ENCODE results near the gene TMEM51. TPM values are rescaled to one million over a fixed set of nuclear protein-coding genes. Genes with fewer than 3 reads are reported as not detected.

TMEM51 gene
- total and polyA plus RNA-seq, 2 donors = 3.4 to 9.7 TPM

DNA sequence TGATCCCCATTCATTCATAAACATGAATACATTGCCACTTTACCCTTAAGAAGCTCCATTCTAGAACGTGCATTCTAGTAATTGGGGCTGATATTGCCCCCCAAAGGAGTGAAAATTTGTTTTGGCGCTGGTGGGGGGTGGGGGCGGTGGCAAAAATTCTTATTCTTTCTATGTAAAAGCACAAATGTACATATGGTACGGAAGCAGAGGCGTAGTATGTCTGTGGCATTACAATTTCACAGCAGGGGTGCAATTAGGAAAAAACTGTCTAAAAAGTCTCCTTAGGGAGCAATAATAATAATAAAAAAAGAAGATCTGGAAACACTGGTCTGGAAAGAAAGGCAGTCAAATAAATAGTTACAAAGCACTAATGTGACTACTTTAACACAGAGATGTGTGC lies 40.4 kb upstream of the TMEM51 start:
- no peak for DNase-seq (ENCODE audit: low read depth in 6 of 9, low spot score in 9 of 9)
- Histone ChIP-seq H3K27me3 (ENCODE audit: control insufficient read depth in 2 of 2, insufficient read depth in 1 of 2, low read length in 1 of 2) (no peaks in the 10 kb centered on the region), H3K4me3 (ENCODE audit: low read length in 2 of 2) (no peak overlapping the region), H3K27ac (ENCODE audit: low read depth in 1 of 2, low read length in 1 of 2) (no peak overlapping the region), H3K4me1 (ENCODE audit: control insufficient read depth in 2 of 2, insufficient read depth in 2 of 2, low read length in 2 of 2) (peaks cover 0 to 9% of the 10 kb centered on the region in 2 donors), H3K36me3 (ENCODE audit: control insufficient read depth in 2 of 2, insufficient read depth in 2 of 2, low read length in 1 of 2) (no peaks in the 10 kb centered on the region), H3K9me3 (ENCODE audit: control insufficient read depth in 2 of 2, insufficient read depth in 1 of 2, low read length in 1 of 2) (no peaks in the 10 kb centered on the region)
- 97% methylated on average over 5 of the region's 5 CpGs for WGBS

DNA sequence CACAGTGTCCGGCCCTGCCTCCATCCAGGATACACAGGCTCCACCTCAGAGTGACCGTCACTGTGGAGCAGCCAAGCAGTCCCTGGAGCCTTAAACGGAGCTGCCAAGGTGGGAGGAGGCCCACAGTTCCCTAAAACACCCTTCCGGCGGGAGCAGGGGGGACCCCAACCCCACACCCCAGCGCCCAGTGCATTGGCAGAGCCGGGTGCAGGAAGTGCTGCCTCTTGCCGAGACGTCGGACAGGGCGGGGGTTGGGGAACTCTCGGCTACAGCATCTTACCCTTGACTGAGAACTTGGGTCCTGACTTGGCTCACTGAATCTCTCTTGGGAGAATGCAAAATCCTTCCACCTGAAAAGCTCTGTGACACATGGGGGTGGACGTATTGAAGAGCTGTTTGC lies 38.7 kb upstream of the TMEM51 start:
- Histone ChIP-seq H3K4me1 (ENCODE audit: control insufficient read depth in 2 of 2, insufficient read depth in 2 of 2, low read length in 2 of 2) (peaks cover 0 to 9% of the 10 kb centered on the region in 2 donors), H3K27ac (ENCODE audit: low read depth in 1 of 2, low read length in 1 of 2) (no peak overlapping the region), H3K9me3 (ENCODE audit: control insufficient read depth in 2 of 2, insufficient read depth in 1 of 2, low read length in 1 of 2) (no peaks in the 10 kb centered on the region), H3K27me3 (ENCODE audit: control insufficient read depth in 2 of 2, insufficient read depth in 1 of 2, low read length in 1 of 2) (no peaks in the 10 kb centered on the region), H3K36me3 (ENCODE audit: control insufficient read depth in 2 of 2, insufficient read depth in 2 of 2, low read length in 1 of 2) (no peaks in the 10 kb centered on the region), H3K4me3 (ENCODE audit: low read length in 2 of 2) (no peak overlapping the region)
- DNase-seq (ENCODE audit: low read depth in 6 of 9, low spot score in 9 of 9) = no peak
- WGBS = 96% methylated on average over 13 of the region's 13 CpGs

DNA sequence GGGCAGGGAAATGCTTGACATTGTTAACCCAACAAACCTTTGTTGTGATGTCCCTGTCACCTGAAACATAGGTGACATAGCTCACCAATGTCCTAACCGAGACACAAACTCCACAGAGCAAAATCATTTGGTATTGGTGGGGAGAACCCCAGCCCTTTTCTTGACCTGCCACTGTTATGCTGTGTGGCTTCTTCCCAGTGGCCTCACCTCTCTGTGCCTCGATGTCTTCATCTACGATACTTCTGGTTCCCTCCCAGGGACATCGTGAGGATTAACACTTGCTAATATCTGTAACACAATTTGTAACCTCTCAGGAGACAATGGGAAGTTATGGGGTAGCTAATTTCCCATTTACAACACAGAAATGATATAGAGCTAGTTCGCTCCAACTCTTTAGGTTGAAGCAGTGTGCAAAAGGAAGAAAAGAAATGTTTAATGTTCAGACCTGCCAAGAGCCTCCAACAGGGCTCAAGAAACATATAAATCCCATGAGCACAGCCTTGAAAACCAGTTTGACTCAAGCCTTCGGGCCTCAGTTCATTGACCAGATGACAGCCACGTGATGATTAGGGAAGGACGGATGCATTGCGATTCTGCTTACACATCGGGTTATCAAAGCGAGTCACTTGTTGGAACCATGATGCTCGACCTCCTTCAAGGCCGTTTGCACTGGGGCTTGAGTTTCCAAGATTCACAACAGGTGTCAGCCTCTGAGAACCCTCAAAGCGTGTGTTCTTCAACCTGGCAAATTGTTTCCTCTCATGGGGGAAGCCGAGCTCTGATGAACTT lies 37.8 kb upstream of the TMEM51 start:
- H3K4me1 ChIP-seq (ENCODE audit: control insufficient read depth in 2 of 2, insufficient read depth in 2 of 2, low read length in 2 of 2) = peaks cover 0 to 9% of the 10 kb centered on the region in 2 donors
- no peak overlapping the region for H3K27ac ChIP-seq (ENCODE audit: low read depth in 1 of 2, low read length in 1 of 2)
- H3K27me3 ChIP-seq (ENCODE audit: control insufficient read depth in 2 of 2, insufficient read depth in 1 of 2, low read length in 1 of 2) = no peaks in the 10 kb centered on the region
- WGBS = 96% methylated on average over 15 of the region's 15 CpGs
- no peak overlapping the region for H3K4me3 ChIP-seq (ENCODE audit: low read length in 2 of 2)
- no peaks in the 10 kb centered on the region for H3K9me3 ChIP-seq (ENCODE audit: control insufficient read depth in 2 of 2, insufficient read depth in 1 of 2, low read length in 1 of 2)
- no peak for DNase-seq (ENCODE audit: low read depth in 6 of 9, low spot score in 9 of 9)
- H3K36me3 ChIP-seq (ENCODE audit: control insufficient read depth in 2 of 2, insufficient read depth in 2 of 2, low read length in 1 of 2) = no peaks in the 10 kb centered on the region

DNA sequence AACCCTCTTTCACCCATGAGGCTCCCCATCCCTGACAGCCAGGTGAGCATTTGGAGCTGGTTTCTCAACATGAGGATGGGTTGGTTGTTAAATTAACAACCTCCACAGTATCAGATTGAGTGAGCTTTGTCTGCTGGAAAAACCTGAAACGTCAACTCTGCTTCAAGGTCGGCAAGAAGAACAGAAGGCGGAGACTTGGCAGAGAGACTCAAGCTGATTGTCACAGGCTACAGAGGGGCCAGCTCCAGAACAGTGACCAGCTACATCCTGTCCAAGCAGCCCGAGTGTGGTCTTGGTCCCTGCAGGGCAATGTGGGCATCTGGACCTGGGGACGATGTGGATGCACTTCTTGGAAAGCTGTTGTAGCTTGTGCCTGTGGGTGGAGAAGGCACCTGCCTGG lies 36.6 kb upstream of the TMEM51 start:
- no peaks in the 10 kb centered on the region for H3K27me3 ChIP-seq (ENCODE audit: control insufficient read depth in 2 of 2, insufficient read depth in 1 of 2, low read length in 1 of 2)
- no peak overlapping the region for H3K27ac ChIP-seq (ENCODE audit: low read depth in 1 of 2, low read length in 1 of 2)
- no peak for DNase-seq (ENCODE audit: low read depth in 6 of 9, low spot score in 9 of 9)
- H3K36me3 ChIP-seq (ENCODE audit: control insufficient read depth in 2 of 2, insufficient read depth in 2 of 2, low read length in 1 of 2) = no peaks in the 10 kb centered on the region
- 96% methylated on average over 5 of the region's 5 CpGs for WGBS
- no peaks in the 10 kb centered on the region for H3K9me3 ChIP-seq (ENCODE audit: control insufficient read depth in 2 of 2, insufficient read depth in 1 of 2, low read length in 1 of 2)
- no peak overlapping the region for H3K4me3 ChIP-seq (ENCODE audit: low read length in 2 of 2)
- H3K4me1 ChIP-seq (ENCODE audit: control insufficient read depth in 2 of 2, insufficient read depth in 2 of 2, low read length in 2 of 2) = peaks cover 0 to 7% of the 10 kb centered on the region in 2 donors

DNA sequence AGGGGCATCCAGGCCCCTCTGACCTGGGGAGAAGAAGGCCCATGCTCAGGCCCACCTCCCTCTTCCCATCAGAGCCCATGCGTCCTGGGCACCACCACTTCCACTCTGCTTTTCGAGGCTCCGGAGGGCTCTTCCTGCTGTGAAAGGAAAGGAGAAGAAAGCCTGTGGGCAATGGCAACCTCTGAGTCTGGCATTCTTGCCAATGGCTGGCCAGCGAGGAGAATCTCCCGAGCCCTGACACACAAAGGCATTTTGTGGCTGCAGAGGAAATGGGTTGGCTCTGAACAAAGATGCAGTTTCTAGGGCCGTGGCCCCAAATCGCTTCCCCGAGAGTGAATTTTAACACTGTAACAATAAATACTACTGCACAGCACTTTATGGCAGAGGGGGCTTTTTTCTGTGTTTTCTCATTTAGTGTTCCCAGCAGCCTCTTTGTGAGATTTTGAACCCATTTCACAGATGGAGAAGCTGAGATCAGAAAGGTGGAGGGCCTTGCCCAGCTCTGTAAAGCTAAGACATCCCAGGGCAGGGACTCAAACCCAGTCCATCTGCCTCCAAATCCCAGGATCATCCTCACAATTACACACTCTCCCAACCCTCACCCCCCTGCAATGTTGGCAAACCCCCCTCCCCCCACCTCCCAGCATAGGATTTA lies 35.7 kb upstream of the TMEM51 start:
- H3K36me3 ChIP-seq (ENCODE audit: control insufficient read depth in 2 of 2, insufficient read depth in 2 of 2, low read length in 1 of 2) = no peaks in the 10 kb centered on the region
- no peak overlapping the region for H3K4me3 ChIP-seq (ENCODE audit: low read length in 2 of 2)
- no peaks in the 10 kb centered on the region for H3K4me1 ChIP-seq (ENCODE audit: control insufficient read depth in 2 of 2, insufficient read depth in 2 of 2, low read length in 2 of 2)
- no peak overlapping the region for H3K27ac ChIP-seq (ENCODE audit: low read depth in 1 of 2, low read length in 1 of 2)
- no peaks in the 10 kb centered on the region for H3K27me3 ChIP-seq (ENCODE audit: control insufficient read depth in 2 of 2, insufficient read depth in 1 of 2, low read length in 1 of 2)
- DNase-seq (ENCODE audit: low read depth in 6 of 9, low spot score in 9 of 9) = no peak
- H3K9me3 ChIP-seq (ENCODE audit: control insufficient read depth in 2 of 2, insufficient read depth in 1 of 2, low read length in 1 of 2) = no peaks in the 10 kb centered on the region
- 86% methylated on average over 8 of the region's 8 CpGs for WGBS

DNA sequence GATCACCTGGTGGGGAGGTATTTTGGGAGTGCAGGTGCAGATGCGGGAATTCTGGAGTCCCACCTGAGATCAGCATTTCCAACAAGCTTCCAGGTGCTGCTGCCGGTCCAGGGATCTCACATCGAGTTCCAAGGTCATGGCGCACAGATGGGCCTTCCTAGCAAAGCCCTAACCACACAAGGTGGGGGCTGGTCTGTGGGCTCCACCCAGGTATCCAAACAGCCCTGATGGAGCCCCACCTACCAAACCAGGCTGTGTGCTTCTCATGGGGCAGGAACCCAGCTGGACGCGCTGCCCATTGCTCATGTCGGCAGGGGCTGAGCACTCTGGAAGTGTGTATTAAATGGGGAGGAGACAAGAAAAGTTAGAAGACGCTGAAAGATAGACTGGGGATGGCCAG lies 35.0 kb upstream of the TMEM51 start:
- H3K36me3 ChIP-seq (ENCODE audit: control insufficient read depth in 2 of 2, insufficient read depth in 2 of 2, low read length in 1 of 2) = no peaks in the 10 kb centered on the region
- no peak overlapping the region for H3K4me3 ChIP-seq (ENCODE audit: low read length in 2 of 2)
- 97% methylated on average over 8 of the region's 8 CpGs for WGBS
- H3K27ac ChIP-seq (ENCODE audit: low read depth in 1 of 2, low read length in 1 of 2) = no peak overlapping the region
- H3K9me3 ChIP-seq (ENCODE audit: control insufficient read depth in 2 of 2, insufficient read depth in 1 of 2, low read length in 1 of 2) = no peaks in the 10 kb centered on the region
- no peak for DNase-seq (ENCODE audit: low read depth in 6 of 9, low spot score in 9 of 9)
- no peaks in the 10 kb centered on the region for H3K4me1 ChIP-seq (ENCODE audit: control insufficient read depth in 2 of 2, insufficient read depth in 2 of 2, low read length in 2 of 2)
- H3K27me3 ChIP-seq (ENCODE audit: control insufficient read depth in 2 of 2, insufficient read depth in 1 of 2, low read length in 1 of 2) = no peaks in the 10 kb centered on the region

DNA sequence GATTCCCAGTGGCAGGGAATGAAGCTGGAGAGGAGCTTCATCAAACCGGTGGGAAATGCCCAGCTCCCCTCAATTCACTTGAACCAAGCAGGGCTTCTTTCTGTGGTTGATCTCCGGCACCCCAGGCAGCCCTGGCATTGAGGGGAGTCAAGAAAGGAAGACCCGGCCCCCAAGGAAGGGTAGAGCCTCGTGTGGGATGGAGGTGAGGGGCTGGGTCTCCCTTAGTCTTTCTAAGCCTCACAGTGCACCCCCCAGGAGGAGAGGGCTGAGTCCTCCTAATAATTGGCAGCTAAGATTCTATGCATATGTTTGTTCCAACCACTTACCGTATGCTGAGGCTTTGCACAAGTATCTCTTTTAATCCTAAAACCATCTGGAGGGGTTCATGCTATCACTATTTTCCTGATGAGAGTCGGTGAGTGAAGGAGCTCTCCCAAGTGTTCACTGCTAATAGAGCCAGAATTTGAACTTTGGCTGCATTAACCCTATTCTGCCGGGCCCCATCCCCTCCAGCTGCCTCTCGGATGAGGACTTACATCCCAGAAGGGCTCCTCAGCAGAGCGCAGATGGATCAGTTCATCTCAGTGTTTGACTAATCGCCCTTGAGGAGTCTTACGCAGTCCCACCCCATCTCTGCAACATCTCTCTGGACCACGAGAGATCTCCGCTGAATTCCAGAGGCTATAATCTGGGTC lies 33.1 kb upstream of the TMEM51 start:
- Histone ChIP-seq H3K27me3 (ENCODE audit: control insufficient read depth in 2 of 2, insufficient read depth in 1 of 2, low read length in 1 of 2) (no peaks in the 10 kb centered on the region), H3K9me3 (ENCODE audit: control insufficient read depth in 2 of 2, insufficient read depth in 1 of 2, low read length in 1 of 2) (no peaks in the 10 kb centered on the region), H3K27ac (ENCODE audit: low read depth in 1 of 2, low read length in 1 of 2) (no peak overlapping the region), H3K4me3 (ENCODE audit: low read length in 2 of 2) (no peak overlapping the region), H3K4me1 (ENCODE audit: control insufficient read depth in 2 of 2, insufficient read depth in 2 of 2, low read length in 2 of 2) (no peaks in the 10 kb centered on the region), H3K36me3 (ENCODE audit: control insufficient read depth in 2 of 2, insufficient read depth in 2 of 2, low read length in 1 of 2) (no peaks in the 10 kb centered on the region)
- 92% methylated on average over 13 of the region's 13 CpGs for WGBS
- no peak for DNase-seq (ENCODE audit: low read depth in 6 of 9, low spot score in 9 of 9)

DNA sequence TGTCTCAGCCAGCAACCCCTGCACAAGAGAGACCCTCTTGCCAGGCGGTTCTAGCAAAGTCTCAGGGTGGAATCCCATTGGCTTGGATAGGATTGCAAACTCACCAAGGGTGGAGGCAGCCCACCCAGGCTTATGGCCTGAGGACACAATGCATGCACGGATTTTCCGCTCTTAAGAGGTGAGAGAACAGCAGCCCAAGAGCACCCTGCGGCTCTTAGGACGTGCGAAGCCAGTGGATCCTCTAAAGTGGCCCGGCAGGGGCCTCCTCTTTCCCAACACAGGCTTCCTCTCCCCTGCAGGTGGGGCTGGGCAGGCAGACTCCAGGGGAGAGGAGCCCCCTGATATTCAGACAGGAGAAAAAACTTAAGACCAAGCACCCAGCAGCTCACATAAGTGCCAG lies 31.2 kb upstream of the TMEM51 start:
- Histone ChIP-seq H3K4me3 (ENCODE audit: low read length in 2 of 2) (no peak overlapping the region), H3K9me3 (ENCODE audit: control insufficient read depth in 2 of 2, insufficient read depth in 1 of 2, low read length in 1 of 2) (no peaks in the 10 kb centered on the region), H3K27ac (ENCODE audit: low read depth in 1 of 2, low read length in 1 of 2) (no peak overlapping the region), H3K36me3 (ENCODE audit: control insufficient read depth in 2 of 2, insufficient read depth in 2 of 2, low read length in 1 of 2) (no peaks in the 10 kb centered on the region), H3K27me3 (ENCODE audit: control insufficient read depth in 2 of 2, insufficient read depth in 1 of 2, low read length in 1 of 2) (no peaks in the 10 kb centered on the region), H3K4me1 (ENCODE audit: control insufficient read depth in 2 of 2, insufficient read depth in 2 of 2, low read length in 2 of 2) (no peaks in the 10 kb centered on the region)
- 96% methylated on average over 7 of the region's 7 CpGs for WGBS
- no peak for DNase-seq (ENCODE audit: low read depth in 6 of 9, low spot score in 9 of 9)

DNA sequence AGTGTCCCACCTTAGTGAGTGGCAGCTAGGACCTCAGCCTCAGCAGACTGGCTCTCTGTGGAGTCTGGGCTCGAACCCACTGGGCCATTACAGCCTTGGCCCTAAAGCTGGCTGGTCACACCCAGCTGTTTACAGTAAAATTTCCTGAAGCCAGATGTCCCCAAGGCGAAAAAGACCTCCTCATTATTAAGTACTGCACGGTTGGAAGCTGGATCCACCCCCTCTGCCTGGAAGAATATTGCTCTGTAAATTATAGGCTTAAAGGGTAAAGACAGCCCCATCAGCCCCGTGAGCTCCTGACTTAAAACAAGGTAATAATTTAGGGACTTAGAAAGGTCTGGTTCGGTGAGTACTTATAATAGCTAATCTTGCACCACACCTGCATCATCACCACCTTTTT lies 30.3 kb upstream of the TMEM51 start:
- Histone ChIP-seq H3K4me1 (ENCODE audit: control insufficient read depth in 2 of 2, insufficient read depth in 2 of 2, low read length in 2 of 2) (no peaks in the 10 kb centered on the region), H3K36me3 (ENCODE audit: control insufficient read depth in 2 of 2, insufficient read depth in 2 of 2, low read length in 1 of 2) (no peaks in the 10 kb centered on the region), H3K27me3 (ENCODE audit: control insufficient read depth in 2 of 2, insufficient read depth in 1 of 2, low read length in 1 of 2) (no peaks in the 10 kb centered on the region), H3K27ac (ENCODE audit: low read depth in 1 of 2, low read length in 1 of 2) (no peak overlapping the region), H3K4me3 (ENCODE audit: low read length in 2 of 2) (no peak overlapping the region), H3K9me3 (ENCODE audit: control insufficient read depth in 2 of 2, insufficient read depth in 1 of 2, low read length in 1 of 2) (no peaks in the 10 kb centered on the region)
- 90% methylated on average over 5 of the region's 5 CpGs for WGBS
- no peak for DNase-seq (ENCODE audit: low read depth in 6 of 9, low spot score in 9 of 9)

All from thymus (tissue), 11 donors.